HG03521 (cell line): Measurements from ENCODE around the gene MED26.
A peak's percentile ranks its signal among the peaks of the same experiment; 100 is the strongest.
"Not testable (repeated sequence)": the region's sequence is repeated elsewhere in the genome, so short reads cannot be mapped to it uniquely, and the experiment has no call there.

Experiments used
- ATAC-seq: cut with Tn5 transposase; IDR thresholded peaks from one replicate; pipeline ENCODE4 v1.9.1; 2021; ENCODE audit warnings: mild to moderate bottlenecking, moderate library complexity; ENCODE audit not compliant: unreplicated experiment

Gene MED26

GRCh38 chr19:16576690-16577530 lies 51.1 kb downstream of the MED26 start:
- no peak for ATAC-seq

- ATAC-seq, result no peak
These were observed 51.9 kb downstream of the MED26 start for GRCh38 chr19:16575861-16576689.

- ATAC-seq, result no peak
These were observed 52.7 kb downstream of the MED26 start for GRCh38 chr19:16575282-16575681.

GRCh38 chr19:16573925-16574324 lies 54.1 kb downstream of the MED26 start:
- ATAC-seq, result no peak

GRCh38 chr19:16573296-16573695 lies 54.7 kb downstream of the MED26 start:
- no peak for ATAC-seq

- ATAC-seq, result peak; percentile 79
These were observed 55.4 kb downstream of the MED26 start, which contains the start of gene SLC35E1 for GRCh38 chr19:16572332-16573211. Gene SLC35E1 (minus strand): TSS chr19:16572415. CDS start chr19:16572364, 51 bp downstream.

- peak; percentile 20 for ATAC-seq
These were observed 56.1 kb downstream of the MED26 start for GRCh38 chr19:16571822-16572331.

GRCh38 chr19:16571283-16571682 lies 56.7 kb downstream of the MED26 start:
- no peak for ATAC-seq

- ATAC-seq, result no peak
These were observed 58.2 kb downstream of the MED26 start for GRCh38 chr19:16569609-16570320.

GRCh38 chr19:16566702-16567101 lies 61.3 kb downstream of the MED26 start:
- no peak for ATAC-seq

- no peak for ATAC-seq
These were observed 61.8 kb downstream of the MED26 start for GRCh38 chr19:16566161-16566560.

GRCh38 chr19:16564842-16565241 lies 63.2 kb downstream of the MED26 start:
- no peak for ATAC-seq

GRCh38 chr19:16562608-16563025 lies 65.4 kb downstream of the MED26 start:
- no peak for ATAC-seq

GRCh38 chr19:16561382-16561781 lies 66.6 kb downstream of the MED26 start:
- ATAC-seq, result no peak

GRCh38 chr19:16559780-16560276 lies 68.2 kb downstream of the MED26 start:
- no peak for ATAC-seq

GRCh38 chr19:16554776-16555175 lies 73.2 kb downstream of the MED26 start:
- no peak for ATAC-seq

- not testable (repeated sequence) for ATAC-seq
These were observed 76.1 kb downstream of the MED26 start for GRCh38 chr19:16551902-16552301.

GRCh38 chr19:16548956-16549355 lies 79.0 kb downstream of the MED26 start:
- no peak for ATAC-seq

- no peak for ATAC-seq
These were observed 83.4 kb downstream of the MED26 start for GRCh38 chr19:16544473-16545231.
